Measurements from ENCODE around the gene TSPAN5.
A peak's percentile ranks its signal among the peaks of the same experiment; 100 is the strongest.

Gene TSPAN5

GRCh38 chr4:98657531-98658286 is 702 bp downstream of the TSPAN5 start:
- peak overlapping the region; percentile 65 to 86 for H3K4me3 ChIP-seq (ENCODE audit: low read depth in 1 of 2, low read length in 2 of 2)
- H3K4me1 ChIP-seq (ENCODE audit: insufficient read depth, low read length), result peaks cover 17% of the 10 kb centered on the region
- H3K27me3 ChIP-seq (ENCODE audit: control insufficient read depth in 1 of 2, insufficient read depth in 2 of 2, low read length in 2 of 2), result no peaks in the 10 kb centered on the region
- peak overlapping the region; percentile 73 for H3K27ac ChIP-seq (ENCODE audit: low read depth, low read length)
- no peaks in the 10 kb centered on the region for H3K36me3 ChIP-seq (ENCODE audit: insufficient read depth, low read length)
- H3K9me3 ChIP-seq (ENCODE audit: low read length), result no peaks in the 10 kb centered on the region
- H3K9ac ChIP-seq (ENCODE audit: low read length), result no peak overlapping the region

GRCh38 chr4:98656886-98657285 is 1.5 kb downstream of the TSPAN5 start:
- Histone ChIP-seq H3K36me3 (ENCODE audit: insufficient read depth, low read length) (no peaks in the 10 kb centered on the region), H3K27me3 (ENCODE audit: control insufficient read depth in 1 of 2, insufficient read depth in 2 of 2, low read length in 2 of 2) (no peaks in the 10 kb centered on the region), H3K4me3 (ENCODE audit: low read depth in 1 of 2, low read length in 2 of 2) (peak overlapping the region in 1 of 2 donors; percentile 65), H3K4me1 (ENCODE audit: insufficient read depth, low read length) (peaks cover 17% of the 10 kb centered on the region), H3K27ac (ENCODE audit: low read depth, low read length) (no peak overlapping the region), H3K9ac (ENCODE audit: low read length) (no peak overlapping the region), H3K9me3 (ENCODE audit: low read length) (no peaks in the 10 kb centered on the region)

- no peaks in the 10 kb centered on the region for H3K27me3 ChIP-seq (ENCODE audit: control insufficient read depth in 1 of 2, insufficient read depth in 2 of 2, low read length in 2 of 2)
- H3K4me1 ChIP-seq (ENCODE audit: insufficient read depth, low read length), result peaks cover 17% of the 10 kb centered on the region
- no peaks in the 10 kb centered on the region for H3K36me3 ChIP-seq (ENCODE audit: insufficient read depth, low read length)
- no peak overlapping the region for H3K27ac ChIP-seq (ENCODE audit: low read depth, low read length)
- H3K4me3 ChIP-seq (ENCODE audit: low read depth in 1 of 2, low read length in 2 of 2), result no peak overlapping the region
- H3K9me3 ChIP-seq (ENCODE audit: low read length), result no peaks in the 10 kb centered on the region
- no peak overlapping the region for H3K9ac ChIP-seq (ENCODE audit: low read length)
Measured at GRCh38 chr4:98656443-98656842, 2.0 kb downstream of the TSPAN5 start.

- Histone ChIP-seq H3K36me3 (ENCODE audit: insufficient read depth, low read length) (no peaks in the 10 kb centered on the region), H3K9me3 (ENCODE audit: low read length) (no peaks in the 10 kb centered on the region), H3K9ac (ENCODE audit: low read length) (no peak overlapping the region), H3K27ac (ENCODE audit: low read depth, low read length) (no peak overlapping the region), H3K4me1 (ENCODE audit: insufficient read depth, low read length) (peaks cover 17% of the 10 kb centered on the region), H3K27me3 (ENCODE audit: control insufficient read depth in 1 of 2, insufficient read depth in 2 of 2, low read length in 2 of 2) (no peaks in the 10 kb centered on the region), H3K4me3 (ENCODE audit: low read depth in 1 of 2, low read length in 2 of 2) (no peak overlapping the region)
Measured at GRCh38 chr4:98653890-98654867, 4.2 kb downstream of the TSPAN5 start.

- Histone ChIP-seq H3K4me1 (ENCODE audit: insufficient read depth, low read length) (peaks cover 17% of the 10 kb centered on the region), H3K4me3 (ENCODE audit: low read depth in 1 of 2, low read length in 2 of 2) (no peak overlapping the region), H3K27me3 (ENCODE audit: control insufficient read depth in 1 of 2, insufficient read depth in 2 of 2, low read length in 2 of 2) (no peaks in the 10 kb centered on the region), H3K9me3 (ENCODE audit: low read length) (no peaks in the 10 kb centered on the region), H3K9ac (ENCODE audit: low read length) (no peak overlapping the region), H3K27ac (ENCODE audit: low read depth, low read length) (no peak overlapping the region), H3K36me3 (ENCODE audit: insufficient read depth, low read length) (no peaks in the 10 kb centered on the region)
Measured at GRCh38 chr4:98652996-98653395, 5.4 kb downstream of the TSPAN5 start.

- no peak overlapping the region for H3K27ac ChIP-seq (ENCODE audit: low read depth, low read length)
- H3K27me3 ChIP-seq (ENCODE audit: control insufficient read depth in 1 of 2, insufficient read depth in 2 of 2, low read length in 2 of 2), result no peaks in the 10 kb centered on the region
- no peaks in the 10 kb centered on the region for H3K4me1 ChIP-seq (ENCODE audit: insufficient read depth, low read length)
- no peak overlapping the region for H3K4me3 ChIP-seq (ENCODE audit: low read depth in 1 of 2, low read length in 2 of 2)
- no peak overlapping the region for H3K9ac ChIP-seq (ENCODE audit: low read length)
- no peaks in the 10 kb centered on the region for H3K36me3 ChIP-seq (ENCODE audit: insufficient read depth, low read length)
- H3K9me3 ChIP-seq (ENCODE audit: low read length), result no peaks in the 10 kb centered on the region
Measured at GRCh38 chr4:98648602-98649001, 9.8 kb downstream of the TSPAN5 start.

- no peaks in the 10 kb centered on the region for H3K4me1 ChIP-seq (ENCODE audit: insufficient read depth, low read length)
- no peaks in the 10 kb centered on the region for H3K9me3 ChIP-seq (ENCODE audit: low read length)
- H3K4me3 ChIP-seq (ENCODE audit: low read depth in 1 of 2, low read length in 2 of 2), result no peak overlapping the region
- no peaks in the 10 kb centered on the region for H3K36me3 ChIP-seq (ENCODE audit: insufficient read depth, low read length)
- no peak overlapping the region for H3K9ac ChIP-seq (ENCODE audit: low read length)
- H3K27me3 ChIP-seq (ENCODE audit: control insufficient read depth in 1 of 2, insufficient read depth in 2 of 2, low read length in 2 of 2), result no peaks in the 10 kb centered on the region
- no peak overlapping the region for H3K27ac ChIP-seq (ENCODE audit: low read depth, low read length)
Measured at GRCh38 chr4:98646422-98646821, 12.0 kb downstream of the TSPAN5 start.

GRCh38 chr4:98645527-98645926 is 12.9 kb downstream of the TSPAN5 start:
- no peak overlapping the region for H3K4me3 ChIP-seq (ENCODE audit: low read depth in 1 of 2, low read length in 2 of 2)
- no peaks in the 10 kb centered on the region for H3K27me3 ChIP-seq (ENCODE audit: control insufficient read depth in 1 of 2, insufficient read depth in 2 of 2, low read length in 2 of 2)
- no peaks in the 10 kb centered on the region for H3K36me3 ChIP-seq (ENCODE audit: insufficient read depth, low read length)
- H3K27ac ChIP-seq (ENCODE audit: low read depth, low read length), result no peak overlapping the region
- H3K9ac ChIP-seq (ENCODE audit: low read length), result no peak overlapping the region
- H3K4me1 ChIP-seq (ENCODE audit: insufficient read depth, low read length), result no peaks in the 10 kb centered on the region
- no peaks in the 10 kb centered on the region for H3K9me3 ChIP-seq (ENCODE audit: low read length)

GRCh38 chr4:98643755-98644154 is 14.7 kb downstream of the TSPAN5 start:
- no peaks in the 10 kb centered on the region for H3K36me3 ChIP-seq (ENCODE audit: insufficient read depth, low read length)
- no peaks in the 10 kb centered on the region for H3K9me3 ChIP-seq (ENCODE audit: low read length)
- no peaks in the 10 kb centered on the region for H3K27me3 ChIP-seq (ENCODE audit: control insufficient read depth in 1 of 2, insufficient read depth in 2 of 2, low read length in 2 of 2)
- no peak overlapping the region for H3K9ac ChIP-seq (ENCODE audit: low read length)
- H3K4me3 ChIP-seq (ENCODE audit: low read depth in 1 of 2, low read length in 2 of 2), result no peak overlapping the region
- no peaks in the 10 kb centered on the region for H3K4me1 ChIP-seq (ENCODE audit: insufficient read depth, low read length)
- no peak overlapping the region for H3K27ac ChIP-seq (ENCODE audit: low read depth, low read length)

GRCh38 chr4:98642991-98643426 is 15.4 kb downstream of the TSPAN5 start:
- Histone ChIP-seq H3K9me3 (ENCODE audit: low read length) (no peaks in the 10 kb centered on the region), H3K4me3 (ENCODE audit: low read depth in 1 of 2, low read length in 2 of 2) (no peak overlapping the region), H3K4me1 (ENCODE audit: insufficient read depth, low read length) (no peaks in the 10 kb centered on the region), H3K27ac (ENCODE audit: low read depth, low read length) (no peak overlapping the region), H3K27me3 (ENCODE audit: control insufficient read depth in 1 of 2, insufficient read depth in 2 of 2, low read length in 2 of 2) (no peaks in the 10 kb centered on the region), H3K36me3 (ENCODE audit: insufficient read depth, low read length) (no peaks in the 10 kb centered on the region), H3K9ac (ENCODE audit: low read length) (no peak overlapping the region)

GRCh38 chr4:98641906-98642668 is 16.3 kb downstream of the TSPAN5 start:
- no peaks in the 10 kb centered on the region for H3K9me3 ChIP-seq (ENCODE audit: low read length)
- no peak overlapping the region for H3K9ac ChIP-seq (ENCODE audit: low read length)
- no peak overlapping the region for H3K4me3 ChIP-seq (ENCODE audit: low read depth in 1 of 2, low read length in 2 of 2)
- H3K27me3 ChIP-seq (ENCODE audit: control insufficient read depth in 1 of 2, insufficient read depth in 2 of 2, low read length in 2 of 2), result no peaks in the 10 kb centered on the region
- no peak overlapping the region for H3K27ac ChIP-seq (ENCODE audit: low read depth, low read length)
- H3K36me3 ChIP-seq (ENCODE audit: insufficient read depth, low read length), result no peaks in the 10 kb centered on the region
- H3K4me1 ChIP-seq (ENCODE audit: insufficient read depth, low read length), result no peaks in the 10 kb centered on the region
